ENCODE data around the gene MAD2L2.

The MAD2L2 gene

GRCh38 chr1:11664336-11665065, 16.4 kb downstream of the MAD2L2 start:
- Histone ChIP-seq H3K4me3 (ENCODE audit: extremely low read depth, insufficient read depth, low read length, poor library complexity, severe bottlenecking) (peak overlapping the region; percentile 36), H3K27ac (ENCODE audit: low read depth, low read length, severe bottlenecking) (no peak overlapping the region), H3K9me3 (ENCODE audit: control insufficient read depth, low read length) (no peaks in the 10 kb centered on the region), H3K4me1 (ENCODE audit: control insufficient read depth, insufficient read depth, low read length, poor library complexity, severe bottlenecking) (no peaks in the 10 kb centered on the region), H3K36me3 (ENCODE audit: control insufficient read depth, insufficient read depth, low read length) (no peaks in the 10 kb centered on the region)
- 4 to 6% methylated on average over 57 of the region's 66 CpGs for WGBS, 2 experiments (ENCODE audit: insufficient coverage in 2 of 2)

GRCh38 chr1:11661103-11661502, 19.8 kb downstream of the MAD2L2 start:
- H3K4me1 ChIP-seq (ENCODE audit: control insufficient read depth, insufficient read depth, low read length, poor library complexity, severe bottlenecking), result no peaks in the 10 kb centered on the region
- peaks cover 6% of the 10 kb centered on the region for H3K36me3 ChIP-seq (ENCODE audit: control insufficient read depth, insufficient read depth, low read length)
- 94 to 95% methylated on average over 8 to 17 of the region's 17 CpGs for WGBS, 2 experiments (ENCODE audit: insufficient coverage in 2 of 2)
- no peak overlapping the region for H3K4me3 ChIP-seq (ENCODE audit: extremely low read depth, insufficient read depth, low read length, poor library complexity, severe bottlenecking)
- no peak overlapping the region for H3K27ac ChIP-seq (ENCODE audit: low read depth, low read length, severe bottlenecking)
- H3K9me3 ChIP-seq (ENCODE audit: control insufficient read depth, low read length), result no peaks in the 10 kb centered on the region

GRCh38 chr1:11659748-11660147, 21.2 kb downstream of the MAD2L2 start:
- 88 to 100% methylated on average over 1 to 2 of the region's 4 CpGs for WGBS, 2 experiments (ENCODE audit: insufficient coverage in 2 of 2)
- H3K36me3 ChIP-seq (ENCODE audit: control insufficient read depth, insufficient read depth, low read length), result peaks cover 6% of the 10 kb centered on the region
- no peak overlapping the region for H3K4me3 ChIP-seq (ENCODE audit: extremely low read depth, insufficient read depth, low read length, poor library complexity, severe bottlenecking)
- H3K9me3 ChIP-seq (ENCODE audit: control insufficient read depth, low read length), result no peaks in the 10 kb centered on the region
- no peak overlapping the region for H3K27ac ChIP-seq (ENCODE audit: low read depth, low read length, severe bottlenecking)
- no peaks in the 10 kb centered on the region for H3K4me1 ChIP-seq (ENCODE audit: control insufficient read depth, insufficient read depth, low read length, poor library complexity, severe bottlenecking)

GRCh38 chr1:11658542-11658941, 22.4 kb downstream of the MAD2L2 start:
- Histone ChIP-seq H3K27ac (ENCODE audit: low read depth, low read length, severe bottlenecking) (no peak overlapping the region), H3K9me3 (ENCODE audit: control insufficient read depth, low read length) (no peaks in the 10 kb centered on the region), H3K4me3 (ENCODE audit: extremely low read depth, insufficient read depth, low read length, poor library complexity, severe bottlenecking) (no peak overlapping the region), H3K4me1 (ENCODE audit: control insufficient read depth, insufficient read depth, low read length, poor library complexity, severe bottlenecking) (no peaks in the 10 kb centered on the region), H3K36me3 (ENCODE audit: control insufficient read depth, insufficient read depth, low read length) (peaks cover 6% of the 10 kb centered on the region)
- WGBS, 2 experiments (ENCODE audit: insufficient coverage in 2 of 2), result 90 to 97% methylated on average over 19 to 23 of the region's 23 CpGs

- WGBS, 2 experiments (ENCODE audit: insufficient coverage in 2 of 2), result 85 to 94% methylated on average over 3 of the region's 6 CpGs
- H3K36me3 ChIP-seq (ENCODE audit: control insufficient read depth, insufficient read depth, low read length), result peaks cover 6% of the 10 kb centered on the region
- H3K4me1 ChIP-seq (ENCODE audit: control insufficient read depth, insufficient read depth, low read length, poor library complexity, severe bottlenecking), result no peaks in the 10 kb centered on the region
- no peak overlapping the region for H3K27ac ChIP-seq (ENCODE audit: low read depth, low read length, severe bottlenecking)
- H3K4me3 ChIP-seq (ENCODE audit: extremely low read depth, insufficient read depth, low read length, poor library complexity, severe bottlenecking), result no peak overlapping the region
- H3K9me3 ChIP-seq (ENCODE audit: control insufficient read depth, low read length), result no peaks in the 10 kb centered on the region
Observed at GRCh38 chr1:11657654-11658053, 23.3 kb downstream of the MAD2L2 start.

GRCh38 chr1:11654939-11655808, 25.8 kb downstream of the MAD2L2 start:
- 13 to 48% methylated on average over 7 to 21 of the region's 45 CpGs for WGBS, 2 experiments (ENCODE audit: insufficient coverage in 2 of 2)
- Histone ChIP-seq H3K36me3 (ENCODE audit: control insufficient read depth, insufficient read depth, low read length) (peaks cover 6% of the 10 kb centered on the region), H3K9me3 (ENCODE audit: control insufficient read depth, low read length) (no peaks in the 10 kb centered on the region), H3K4me1 (ENCODE audit: control insufficient read depth, insufficient read depth, low read length, poor library complexity, severe bottlenecking) (no peaks in the 10 kb centered on the region), H3K4me3 (ENCODE audit: extremely low read depth, insufficient read depth, low read length, poor library complexity, severe bottlenecking) (peak overlapping the region; percentile 48), H3K27ac (ENCODE audit: low read depth, low read length, severe bottlenecking) (no peak overlapping the region)

- Histone ChIP-seq H3K36me3 (ENCODE audit: control insufficient read depth, insufficient read depth, low read length) (peaks cover 6% of the 10 kb centered on the region), H3K4me3 (ENCODE audit: extremely low read depth, insufficient read depth, low read length, poor library complexity, severe bottlenecking) (peak within 1 kb of the TSS; percentile 48), H3K27ac (ENCODE audit: low read depth, low read length, severe bottlenecking) (no peak within 1 kb of the TSS), H3K9me3 (ENCODE audit: control insufficient read depth, low read length) (no peaks in the 10 kb centered on the region), H3K4me1 (ENCODE audit: control insufficient read depth, insufficient read depth, low read length, poor library complexity, severe bottlenecking) (no peaks in the 10 kb centered on the region)
- 3% methylated on average over 40 to 55 of the region's 94 CpGs for WGBS, 2 experiments (ENCODE audit: insufficient coverage in 2 of 2)
Observed at GRCh38 chr1:11654137-11654938, 26.6 kb downstream of the MAD2L2 start, which contains the start of the genes FBXO2 and FBXO44. FBXO2 (minus strand) TSS chr1:11654429; CDS start chr1:11654340, 89 bp downstream. FBXO44 (plus strand) TSS chr1:11654877; CDS start chr1:11655836, 959 bp downstream.

- H3K4me3 ChIP-seq (ENCODE audit: extremely low read depth, insufficient read depth, low read length, poor library complexity, severe bottlenecking), result peak overlapping the region; percentile 48
- WGBS, 2 experiments (ENCODE audit: insufficient coverage in 2 of 2), result 45 to 60% methylated on average over 5 to 7 of the region's 7 CpGs
- H3K9me3 ChIP-seq (ENCODE audit: control insufficient read depth, low read length), result no peaks in the 10 kb centered on the region
- peaks cover 6% of the 10 kb centered on the region for H3K36me3 ChIP-seq (ENCODE audit: control insufficient read depth, insufficient read depth, low read length)
- H3K27ac ChIP-seq (ENCODE audit: low read depth, low read length, severe bottlenecking), result no peak overlapping the region
- H3K4me1 ChIP-seq (ENCODE audit: control insufficient read depth, insufficient read depth, low read length, poor library complexity, severe bottlenecking), result no peaks in the 10 kb centered on the region
Observed at GRCh38 chr1:11653861-11654136, 27.1 kb downstream of the MAD2L2 start.

GRCh38 chr1:11653101-11653860, 27.7 kb downstream of the MAD2L2 start:
- H3K9me3 ChIP-seq (ENCODE audit: control insufficient read depth, low read length), result no peaks in the 10 kb centered on the region
- peaks cover 6% of the 10 kb centered on the region for H3K36me3 ChIP-seq (ENCODE audit: control insufficient read depth, insufficient read depth, low read length)
- no peak overlapping the region for H3K27ac ChIP-seq (ENCODE audit: low read depth, low read length, severe bottlenecking)
- WGBS, 2 experiments (ENCODE audit: insufficient coverage in 2 of 2), result 58 to 63% methylated on average over 11 to 17 of the region's 17 CpGs
- H3K4me3 ChIP-seq (ENCODE audit: extremely low read depth, insufficient read depth, low read length, poor library complexity, severe bottlenecking), result peak overlapping the region; percentile 48
- no peaks in the 10 kb centered on the region for H3K4me1 ChIP-seq (ENCODE audit: control insufficient read depth, insufficient read depth, low read length, poor library complexity, severe bottlenecking)

GRCh38 chr1:11652203-11652780, 28.7 kb downstream of the MAD2L2 start:
- Histone ChIP-seq H3K4me1 (ENCODE audit: control insufficient read depth, insufficient read depth, low read length, poor library complexity, severe bottlenecking) (no peaks in the 10 kb centered on the region), H3K4me3 (ENCODE audit: extremely low read depth, insufficient read depth, low read length, poor library complexity, severe bottlenecking) (no peak overlapping the region), H3K9me3 (ENCODE audit: control insufficient read depth, low read length) (no peaks in the 10 kb centered on the region), H3K36me3 (ENCODE audit: control insufficient read depth, insufficient read depth, low read length) (peaks cover 5% of the 10 kb centered on the region), H3K27ac (ENCODE audit: low read depth, low read length, severe bottlenecking) (no peak overlapping the region)
- 90 to 94% methylated on average over 10 to 11 of the region's 11 CpGs for WGBS, 2 experiments (ENCODE audit: insufficient coverage in 2 of 2)
